CD14-positive monocyte (primary cell): ENCODE results near the gene CRCP. TPM values are rescaled to one million over a fixed set of nuclear protein-coding genes. Genes with fewer than 3 reads are reported as not detected.
"Not testable (repeated sequence)": the region's sequence is repeated elsewhere in the genome, so short reads cannot be mapped to it uniquely, and the experiment has no call there.

Source experiments
- DNase-seq, 3 donors: peaks; one replicate each; pipeline ENCODE4 v3.0.0-alpha.2; 2011 to 2022
- H2AFZ ChIP-seq: 2 replicates; pipeline ENCODE4 v1.6.0; 2012; ENCODE audit warnings: mild to moderate bottlenecking, low read depth, low read length, inconsistent platforms; ENCODE audit not compliant: insufficient read depth, poor library complexity, severe bottlenecking
- H3K27ac ChIP-seq, 2 donors: 1 replicate in 1 of 2; 2 replicates in 1 of 2; pipeline ENCODE4 v1.5.1; 2012 to 2013; ENCODE audit warnings: low read length in 2 of 2, control low read depth in 1 of 2, inconsistent platforms in 1 of 2, low read depth in 1 of 2, mild to moderate bottlenecking in 1 of 2
- H3K27me3 ChIP-seq, 2 donors: one replicate each; pipeline versions ENCODE4 v1.6.0 to v1.6.1; 2011 to 2013; ENCODE audit warnings: low read length in 2 of 2; ENCODE audit not compliant: control insufficient read depth in 2 of 2, insufficient read depth in 2 of 2
- H3K36me3 ChIP-seq, 2 donors: replicated peaks in 1 of 2; 1 replicate in 1 of 2; 2 replicates in 1 of 2; pipeline versions ENCODE4 v1.5.1 to v1.6.1; 2012 to 2013; ENCODE audit warnings: low read length in 2 of 2, control low read depth in 1 of 2, inconsistent platforms in 1 of 2, mild to moderate bottlenecking in 1 of 2; ENCODE audit not compliant: insufficient read depth in 2 of 2, control insufficient read depth in 1 of 2
- H3K4me1 ChIP-seq, 2 donors: 1 replicate in 1 of 2; 2 replicates in 1 of 2; pipeline versions ENCODE4 v1.5.1 to v1.6.1; 2012 to 2013; ENCODE audit warnings: low read length in 2 of 2, control low read depth in 1 of 2, inconsistent platforms in 1 of 2, mild to moderate bottlenecking in 1 of 2, moderate library complexity in 1 of 2; ENCODE audit not compliant: insufficient read depth in 2 of 2, control insufficient read depth in 1 of 2
- H3K4me2 ChIP-seq: replicated peaks from 2 replicates; pipeline ENCODE3; 2012; ENCODE audit warnings: low read length, moderate library complexity, mild to moderate bottlenecking; ENCODE audit not compliant: poor library complexity, severe bottlenecking; ENCODE audit errors: extremely low read depth
- H3K4me3 ChIP-seq, 3 experiments: fragments of 200-600 bp in 1 of 3; sonication (generic) in 1 of 3; replicated peaks in 1 of 3; 1 replicate in 2 of 3; 2 replicates in 1 of 3; pipeline ENCODE4 v1.5.1; 2011 to 2013; ENCODE audit warnings: low read length in 3 of 3, mild to moderate bottlenecking in 3 of 3, control low read depth in 2 of 3, low read depth in 2 of 3, inconsistent platforms in 1 of 3, moderate library complexity in 1 of 3
- H3K79me2 ChIP-seq: 2 replicates; pipeline ENCODE4 v1.6.0; 2012; ENCODE audit warnings: mild to moderate bottlenecking, control low read depth, inconsistent platforms, low read length, moderate library complexity; ENCODE audit not compliant: insufficient read depth
- H3K9ac ChIP-seq: 2 replicates; pipeline ENCODE4 v1.6.0; 2017; ENCODE audit warnings: low read length, mild to moderate bottlenecking; ENCODE audit not compliant: insufficient read depth, poor library complexity, severe bottlenecking
- H3K9me3 ChIP-seq, 2 donors: replicated peaks in 1 of 2; 1 replicate in 1 of 2; 2 replicates in 1 of 2; pipeline versions ENCODE4 v1.5.1 to v1.6.1; 2012 to 2013; ENCODE audit warnings: low read length in 2 of 2, control low read depth in 1 of 2; ENCODE audit not compliant: control insufficient read depth in 1 of 2, insufficient read depth in 1 of 2
- H4K20me1 ChIP-seq: 2 replicates; pipeline ENCODE4 v1.6.0; 2012; ENCODE audit warnings: mild to moderate bottlenecking, low read length, control low read depth, moderate library complexity; ENCODE audit not compliant: insufficient read depth
- H3K27ac Mint-ChIP-seq, 7 donors: one replicate each; pipeline ENCODE4 v1.8.0; 2020; ENCODE audit warnings: mild to moderate bottlenecking in 7 of 7, mixed read lengths in 7 of 7, moderate library complexity in 6 of 7, inconsistent platforms in 2 of 7
- H3K27me3 Mint-ChIP-seq, 3 donors: one replicate each; pipeline ENCODE4 v1.8.0; 2021 to 2022; ENCODE audit warnings: low read depth in 3 of 3, mild to moderate bottlenecking in 3 of 3, mixed read lengths in 3 of 3, moderate library complexity in 3 of 3, inconsistent platforms in 1 of 3
- H3K36me3 Mint-ChIP-seq, 2 donors: one replicate each; pipeline ENCODE4 v1.8.0; 2020; ENCODE audit warnings: mixed read lengths in 2 of 2, inconsistent platforms in 1 of 2, mild to moderate bottlenecking in 1 of 2
- H3K4me1 Mint-ChIP-seq: one replicate; pipeline ENCODE4 v1.8.0; 2020; ENCODE audit warnings: mild to moderate bottlenecking, mixed read lengths
- H3K4me3 Mint-ChIP-seq, 2 donors: one replicate each; pipeline ENCODE4 v1.8.0; 2020; ENCODE audit warnings: mild to moderate bottlenecking in 2 of 2, mixed read lengths in 2 of 2, moderate library complexity in 1 of 2
- H3K9me3 Mint-ChIP-seq, 7 donors: one replicate each; pipeline ENCODE4 v1.8.0; 2020 to 2022; ENCODE audit warnings: mixed read lengths in 7 of 7, mild to moderate bottlenecking in 6 of 7, moderate library complexity in 6 of 7, inconsistent platforms in 2 of 7
- WGBS: methylation state at CpG from one replicate; pipeline ENCODE4 v1.1.5; 2013; ENCODE audit warnings: missing lambda C conversion rate; ENCODE audit not compliant: insufficient coverage; 5-methylcytosine and 5-hydroxymethylcytosine counted together
- intact Hi-C, 2 donors: fragments of 100-400 bp; cut with micrococcal nuclease; formaldehyde crosslinking; loops; one replicate each; pipeline versions ENCODE4 v1.15.0 to v1.15.1; 2023
- polyA plus RNA-seq, 3 donors: library from polyadenylated mRNA; depleted of rRNA in 1 of 3; unstranded in 2 of 3; stranded (reverse) in 1 of 3; fragments of 300-500 nt in 2 of 3; fragments of >200 nt in 1 of 3; fragmentation: Illumina TruSeq in 2 of 3; gene quantifications; 1 replicate in 2 of 3; 2 replicates in 1 of 3; pipeline ENCODE4 v1.2.3, GENCODE V29; 2012 to 2021
- TF ChIP-seq, protein P1 (sequence below): fragments of 200-600 bp; IDR thresholded peaks from one replicate; pipeline ENCODE4 v1.8.0; 2022; ENCODE audit warnings: antibody characterized with exemption, mild to moderate bottlenecking

The CRCP gene
- polyA plus RNA-seq, 3 donors: 14.0 to 19.9 (median 15.5) TPM

DNA sequence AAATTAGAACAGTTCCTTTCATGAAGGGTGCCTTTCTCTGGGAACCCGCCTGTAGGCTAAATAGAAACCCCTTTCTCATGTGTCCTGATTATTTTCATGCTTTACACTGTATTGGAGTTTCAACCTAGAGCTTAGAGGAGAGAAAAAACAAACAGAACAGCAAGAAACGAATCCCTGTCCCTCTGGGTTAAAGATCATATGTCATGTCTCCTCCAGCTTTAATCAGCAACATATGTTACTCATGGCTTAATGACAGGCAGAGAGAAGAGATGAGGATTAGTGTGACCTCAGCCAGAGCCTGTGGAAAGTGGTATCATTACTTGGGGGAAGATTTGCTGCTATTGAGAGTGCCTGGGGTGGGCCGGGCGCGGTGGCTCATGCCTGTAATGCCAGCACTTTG lies 32.1 kb downstream of the CRCP start:
- H3K4me3 ChIP-seq: no peak overlapping the region
- Mint-ChIP-seq H3K4me1 (peaks cover 6% of the 10 kb centered on the region), H3K27me3 (no peaks in the 10 kb centered on the region), H3K27ac (peak overlapping the region in 1 of 7 donors; percentile 70), H3K4me3 (no peak overlapping the region), H3K36me3 (peaks cover 69 to 97% of the 10 kb centered on the region in 2 donors), H3K9me3 (no peaks in the 10 kb centered on the region)
- TF ChIP-seq, protein P1, sequence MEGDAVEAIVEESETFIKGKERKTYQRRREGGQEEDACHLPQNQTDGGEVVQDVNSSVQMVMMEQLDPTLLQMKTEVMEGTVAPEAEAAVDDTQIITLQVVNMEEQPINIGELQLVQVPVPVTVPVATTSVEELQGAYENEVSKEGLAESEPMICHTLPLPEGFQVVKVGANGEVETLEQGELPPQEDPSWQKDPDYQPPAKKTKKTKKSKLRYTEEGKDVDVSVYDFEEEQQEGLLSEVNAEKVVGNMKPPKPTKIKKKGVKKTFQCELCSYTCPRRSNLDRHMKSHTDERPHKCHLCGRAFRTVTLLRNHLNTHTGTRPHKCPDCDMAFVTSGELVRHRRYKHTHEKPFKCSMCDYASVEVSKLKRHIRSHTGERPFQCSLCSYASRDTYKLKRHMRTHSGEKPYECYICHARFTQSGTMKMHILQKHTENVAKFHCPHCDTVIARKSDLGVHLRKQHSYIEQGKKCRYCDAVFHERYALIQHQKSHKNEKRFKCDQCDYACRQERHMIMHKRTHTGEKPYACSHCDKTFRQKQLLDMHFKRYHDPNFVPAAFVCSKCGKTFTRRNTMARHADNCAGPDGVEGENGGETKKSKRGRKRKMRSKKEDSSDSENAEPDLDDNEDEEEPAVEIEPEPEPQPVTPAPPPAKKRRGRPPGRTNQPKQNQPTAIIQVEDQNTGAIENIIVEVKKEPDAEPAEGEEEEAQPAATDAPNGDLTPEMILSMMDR: no peak
- no peaks in the 10 kb centered on the region for H3K4me1 ChIP-seq
- WGBS: no CpG with 5 or more reads among the region's 5 CpGs
- peaks cover 46% of the 10 kb centered on the region for H4K20me1 ChIP-seq
- intact Hi-C loops: no loop called here
- H3K27ac ChIP-seq: no peak overlapping the region
- no peak overlapping the region for H2AFZ ChIP-seq
- H3K4me2 ChIP-seq: no peak overlapping the region
- DNase-seq: no peak
- peaks cover 68 to 93% of the 10 kb centered on the region in 2 donors for H3K36me3 ChIP-seq
- no peaks in the 10 kb centered on the region for H3K9me3 ChIP-seq
- peaks cover 11% of the 10 kb centered on the region for H3K79me2 ChIP-seq
- H3K27me3 ChIP-seq: no peaks in the 10 kb centered on the region
- H3K9ac ChIP-seq: no peak overlapping the region

DNA sequence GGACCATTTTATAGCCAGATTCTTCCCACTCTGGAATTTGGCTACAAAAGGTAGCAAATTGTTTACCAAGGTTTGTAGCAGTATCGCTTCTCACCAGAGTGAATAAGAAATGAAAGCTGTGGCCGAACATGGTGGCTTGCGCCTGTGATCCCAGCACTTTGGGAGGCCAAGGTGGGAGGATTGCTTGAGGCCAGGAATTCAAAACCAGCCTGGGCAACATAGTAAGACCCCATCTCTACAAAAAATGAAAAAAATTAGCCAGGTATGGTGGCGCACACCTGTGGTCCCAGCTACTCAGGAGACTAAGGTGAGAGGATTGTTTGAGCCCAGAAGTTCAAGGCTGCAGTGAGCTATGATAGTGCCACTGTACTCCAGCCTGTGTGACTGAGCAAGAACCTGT lies 33.0 kb downstream of the CRCP start:
- WGBS: 100% methylated on average over 1 of the region's 4 CpGs
- H3K9me3 Mint-ChIP-seq, H3K9me3 ChIP-seq, H3K27me3 ChIP-seq, DNase-seq, H3K27me3 Mint-ChIP-seq, H3K4me1 ChIP-seq, H3K27ac ChIP-seq, H3K9ac ChIP-seq, H3K79me2 ChIP-seq, intact Hi-C loops, H3K4me3 ChIP-seq, H3K4me1 Mint-ChIP-seq, H3K4me2 ChIP-seq, H2AFZ ChIP-seq, H3K4me3 Mint-ChIP-seq: not testable (repeated sequence)
- Mint-ChIP-seq H3K36me3 (peaks cover 70 to 97% of the 10 kb centered on the region in 2 donors), H3K27ac (peak overlapping the region in 2 of 7 donors; percentile 50 to 52)
- Histone ChIP-seq H3K36me3 (peaks cover 68 to 93% of the 10 kb centered on the region in 2 donors), H4K20me1 (peaks cover 36% of the 10 kb centered on the region)
